Neural cell (in vitro differentiated cells): ENCODE results near the gene INPP5B. TPM values are rescaled to one million over a fixed set of nuclear protein-coding genes. Genes with fewer than 3 reads are reported as not detected.

Experiments used
- H2AFZ ChIP-seq: fragments of 200-600, 300-800 bp; sonication (generic), shearing (Covaris generic); 2 replicates; pipeline ENCODE4 v1.6.0; 2014; ENCODE audit warnings: low read depth, mild to moderate bottlenecking, antibody characterized with exemption, low read length, moderate library complexity
- H3F3A ChIP-seq: fragments of 200-600 bp; shearing (Covaris generic); 2 replicates; pipeline ENCODE4 v1.6.1; 2016; ENCODE audit warnings: mild to moderate bottlenecking, moderate library complexity, mixed read lengths, antibody characterized with exemption, low read length; ENCODE audit not compliant: insufficient read depth, poor library complexity, severe bottlenecking
- H3K27ac ChIP-seq: fragments of 200-600, 300-800 bp; sonication (generic), shearing (Covaris generic); 2 replicates; pipeline ENCODE4 v1.5.1; 2014; ENCODE audit warnings: mild to moderate bottlenecking, low read length, moderate library complexity
- H3K27me3 ChIP-seq: fragments of 300-800, 200-600 bp; sonication (generic), shearing (Covaris generic); 2 replicates; pipeline ENCODE4 v1.6.0; 2014; ENCODE audit warnings: mild to moderate bottlenecking, low read depth, low read length, moderate library complexity; ENCODE audit not compliant: insufficient read depth
- H3K36me3 ChIP-seq: fragments of 300-800, 200-600 bp; sonication (generic), shearing (Covaris generic); 2 replicates; pipeline ENCODE4 v1.5.1; 2014; ENCODE audit warnings: mild to moderate bottlenecking, antibody characterized with exemption, low read length, moderate library complexity; ENCODE audit not compliant: insufficient read depth
- H3K4me2 ChIP-seq: fragments of 300-800, 200-600 bp; sonication (generic), shearing (Covaris generic); 2 replicates; pipeline ENCODE4 v1.6.0; 2014; ENCODE audit warnings: mild to moderate bottlenecking, low read length
- H3K4me3 ChIP-seq: fragments of 300-800, 200-600 bp; sonication (generic), shearing (Covaris generic); 2 replicates; pipeline ENCODE4 v1.5.1; 2014; ENCODE audit warnings: mild to moderate bottlenecking, low read length, moderate library complexity
- H3K79me2 ChIP-seq: fragments of 200-600 bp; shearing (Covaris generic); replicated peaks from 2 replicates; pipeline ENCODE4 v1.6.0; 2014; ENCODE audit warnings: mild to moderate bottlenecking, low read length, moderate library complexity; ENCODE audit not compliant: insufficient read depth
- H3K9ac ChIP-seq: fragments of 300-800, 200-600 bp; sonication (generic), shearing (Covaris generic); 2 replicates; pipeline ENCODE4 v1.6.1; 2016; ENCODE audit warnings: mild to moderate bottlenecking, low read length, mixed read lengths
- H3K9me2 ChIP-seq: fragments of 200-600 bp; shearing (Covaris generic); 2 replicates; pipeline ENCODE4 v1.6.1; 2016; ENCODE audit warnings: mild to moderate bottlenecking, low read length, mixed read lengths; ENCODE audit not compliant: insufficient read depth
- H3K9me3 ChIP-seq: fragments of 200-600, 300-800 bp; sonication (generic), shearing (Covaris generic); 2 replicates; pipeline ENCODE4 v1.6.1; 2016; ENCODE audit warnings: mild to moderate bottlenecking, mixed run types, low read length, moderate library complexity, mixed read lengths
- H4K20me1 ChIP-seq: fragments of 200-600 bp; shearing (Covaris generic); 2 replicates; pipeline ENCODE4 v1.6.1; 2016; ENCODE audit warnings: mild to moderate bottlenecking, mixed run types; ENCODE audit not compliant: insufficient read depth
- EP300 ChIP-seq: fragments of 450-650 bp; conservative IDR thresholded peaks from 2 replicates; pipeline ENCODE4 v1.6.1; 2014; ENCODE audit warnings: antibody characterized with exemption, mild to moderate bottlenecking, moderate library complexity; ENCODE audit not compliant: poor library complexity, severe bottlenecking
- EZH2 ChIP-seq: fragments of 200-600, 300-800 bp; shearing (Covaris generic), sonication (generic); IDR thresholded peaks from 2 replicates; pipeline ENCODE4 v1.6.1; 2014; ENCODE audit warnings: antibody characterized with exemption, low read length, borderline replicate concordance, mild to moderate bottlenecking; ENCODE audit not compliant: insufficient read depth, poor library complexity, severe bottlenecking
- MXI1 ChIP-seq: fragments of 450-650 bp; conservative IDR thresholded peaks from 2 replicates; pipeline ENCODE4 v1.6.1; 2014; ENCODE audit warnings: antibody characterized with exemption, mild to moderate bottlenecking; ENCODE audit not compliant: poor library complexity, severe bottlenecking
- POLR2AphosphoS5 ChIP-seq: IDR thresholded peaks from 2 replicates; pipeline ENCODE4 v1.6.1; 2012
- RAD21 ChIP-seq: fragments of 450-650 bp; conservative IDR thresholded peaks from 2 replicates; pipeline ENCODE4 v1.6.1; 2014; ENCODE audit warnings: antibody characterized with exemption, mild to moderate bottlenecking, moderate library complexity
- SMC3 ChIP-seq: fragments of 450-650 bp; conservative IDR thresholded peaks from 2 replicates; pipeline ENCODE4 v1.6.1; 2014; ENCODE audit warnings: antibody characterized with exemption, mild to moderate bottlenecking, moderate library complexity; ENCODE audit not compliant: poor library complexity
- TAF1 ChIP-seq: IDR thresholded peaks from 2 replicates; pipeline ENCODE4 v1.6.1; 2012; ENCODE audit warnings: low read depth
- polyA plus RNA-seq: library from polyadenylated mRNA; depleted of rRNA; stranded (reverse); fragments of >200 nt; gene quantifications from 2 replicates; pipeline ENCODE4 v1.2.3, GENCODE V29; 2014
- TF ChIP-seq, protein P1 (sequence below): IDR thresholded peaks from 2 replicates; pipeline ENCODE4 v1.6.1; 2012; ENCODE audit warnings: borderline replicate concordance
- TF ChIP-seq, protein P2 (sequence below): fragments of 450-650 bp; IDR thresholded peaks from 2 replicates; pipeline ENCODE4 v1.5.1; 2014; ENCODE audit warnings: antibody characterized with exemption, mild to moderate bottlenecking, moderate library complexity; ENCODE audit not compliant: poor library complexity, severe bottlenecking

INPP5B gene
- polyA plus RNA-seq, 1 donor from 2014 or later: 13.4 TPM

- no peaks in the 10 kb centered on the region for H3F3A ChIP-seq
- no peak overlapping the region for H2AFZ ChIP-seq
- H3K9me3 ChIP-seq: no peaks in the 10 kb centered on the region
- H3K9ac ChIP-seq: no peak overlapping the region
- no peak overlapping the region for H3K27ac ChIP-seq
- no peaks in the 10 kb centered on the region for H3K27me3 ChIP-seq
- H3K79me2 ChIP-seq: no peaks in the 10 kb centered on the region
- H3K36me3 ChIP-seq: no peaks in the 10 kb centered on the region
- H3K4me2 ChIP-seq: no peak overlapping the region
- no peak for TF ChIP-seq RAD21
- TF ChIP-seq EP300: no peak
- TF ChIP-seq, protein P1, sequence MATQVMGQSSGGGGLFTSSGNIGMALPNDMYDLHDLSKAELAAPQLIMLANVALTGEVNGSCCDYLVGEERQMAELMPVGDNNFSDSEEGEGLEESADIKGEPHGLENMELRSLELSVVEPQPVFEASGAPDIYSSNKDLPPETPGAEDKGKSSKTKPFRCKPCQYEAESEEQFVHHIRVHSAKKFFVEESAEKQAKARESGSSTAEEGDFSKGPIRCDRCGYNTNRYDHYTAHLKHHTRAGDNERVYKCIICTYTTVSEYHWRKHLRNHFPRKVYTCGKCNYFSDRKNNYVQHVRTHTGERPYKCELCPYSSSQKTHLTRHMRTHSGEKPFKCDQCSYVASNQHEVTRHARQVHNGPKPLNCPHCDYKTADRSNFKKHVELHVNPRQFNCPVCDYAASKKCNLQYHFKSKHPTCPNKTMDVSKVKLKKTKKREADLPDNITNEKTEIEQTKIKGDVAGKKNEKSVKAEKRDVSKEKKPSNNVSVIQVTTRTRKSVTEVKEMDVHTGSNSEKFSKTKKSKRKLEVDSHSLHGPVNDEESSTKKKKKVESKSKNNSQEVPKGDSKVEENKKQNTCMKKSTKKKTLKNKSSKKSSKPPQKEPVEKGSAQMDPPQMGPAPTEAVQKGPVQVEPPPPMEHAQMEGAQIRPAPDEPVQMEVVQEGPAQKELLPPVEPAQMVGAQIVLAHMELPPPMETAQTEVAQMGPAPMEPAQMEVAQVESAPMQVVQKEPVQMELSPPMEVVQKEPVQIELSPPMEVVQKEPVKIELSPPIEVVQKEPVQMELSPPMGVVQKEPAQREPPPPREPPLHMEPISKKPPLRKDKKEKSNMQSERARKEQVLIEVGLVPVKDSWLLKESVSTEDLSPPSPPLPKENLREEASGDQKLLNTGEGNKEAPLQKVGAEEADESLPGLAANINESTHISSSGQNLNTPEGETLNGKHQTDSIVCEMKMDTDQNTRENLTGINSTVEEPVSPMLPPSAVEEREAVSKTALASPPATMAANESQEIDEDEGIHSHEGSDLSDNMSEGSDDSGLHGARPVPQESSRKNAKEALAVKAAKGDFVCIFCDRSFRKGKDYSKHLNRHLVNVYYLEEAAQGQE: no peak
- no peak for TF ChIP-seq POLR2AphosphoS5
- TF ChIP-seq MXI1: no peak
- no peak for TF ChIP-seq TAF1
- TF ChIP-seq, protein P2, sequence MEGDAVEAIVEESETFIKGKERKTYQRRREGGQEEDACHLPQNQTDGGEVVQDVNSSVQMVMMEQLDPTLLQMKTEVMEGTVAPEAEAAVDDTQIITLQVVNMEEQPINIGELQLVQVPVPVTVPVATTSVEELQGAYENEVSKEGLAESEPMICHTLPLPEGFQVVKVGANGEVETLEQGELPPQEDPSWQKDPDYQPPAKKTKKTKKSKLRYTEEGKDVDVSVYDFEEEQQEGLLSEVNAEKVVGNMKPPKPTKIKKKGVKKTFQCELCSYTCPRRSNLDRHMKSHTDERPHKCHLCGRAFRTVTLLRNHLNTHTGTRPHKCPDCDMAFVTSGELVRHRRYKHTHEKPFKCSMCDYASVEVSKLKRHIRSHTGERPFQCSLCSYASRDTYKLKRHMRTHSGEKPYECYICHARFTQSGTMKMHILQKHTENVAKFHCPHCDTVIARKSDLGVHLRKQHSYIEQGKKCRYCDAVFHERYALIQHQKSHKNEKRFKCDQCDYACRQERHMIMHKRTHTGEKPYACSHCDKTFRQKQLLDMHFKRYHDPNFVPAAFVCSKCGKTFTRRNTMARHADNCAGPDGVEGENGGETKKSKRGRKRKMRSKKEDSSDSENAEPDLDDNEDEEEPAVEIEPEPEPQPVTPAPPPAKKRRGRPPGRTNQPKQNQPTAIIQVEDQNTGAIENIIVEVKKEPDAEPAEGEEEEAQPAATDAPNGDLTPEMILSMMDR: no peak
- TF ChIP-seq SMC3: no peak
- no peak for TF ChIP-seq EZH2
- no peaks in the 10 kb centered on the region for H4K20me1 ChIP-seq
- H3K9me2 ChIP-seq: no peaks in the 10 kb centered on the region
- no peak overlapping the region for H3K4me3 ChIP-seq
These were observed 23.9 kb downstream of the INPP5B start for GRCh38 chr1:37922767-37923550.

- Histone ChIP-seq H3K36me3 (no peaks in the 10 kb centered on the region), H3K4me3 (no peak overlapping the region), H4K20me1 (no peaks in the 10 kb centered on the region), H3K9me3 (no peaks in the 10 kb centered on the region), H3K4me2 (no peak overlapping the region), H3K79me2 (no peaks in the 10 kb centered on the region), H3K27me3 (no peaks in the 10 kb centered on the region), H3K9ac (no peak overlapping the region), H3K9me2 (no peaks in the 10 kb centered on the region), H2AFZ (no peak overlapping the region), H3K27ac (no peak overlapping the region), H3F3A (no peaks in the 10 kb centered on the region)
- TF ChIP-seq EZH2: no peak
- TF ChIP-seq SMC3: no peak
- TF ChIP-seq POLR2AphosphoS5: no peak
- TF ChIP-seq MXI1: no peak
- TF ChIP-seq, protein P1: no peak
- TF ChIP-seq EP300: no peak
- no peak for TF ChIP-seq RAD21
- no peak for TF ChIP-seq TAF1
- TF ChIP-seq, protein P2: no peak
These were observed 27.6 kb downstream of the INPP5B start for GRCh38 chr1:37919277-37919676.
